Caki2 (cell line): ENCODE measurements around the gene KIF17. TPM values are rescaled to one million over a fixed set of nuclear protein-coding genes. Genes with fewer than 3 reads are reported as not detected.
"Not testable (repeated sequence)": the region's sequence is repeated elsewhere in the genome, so short reads cannot be mapped to it uniquely, and the experiment has no call there.

Source experiments
- DNase-seq: peaks from one replicate; pipeline ENCODE4 v3.0.0-alpha.2; 2015; ENCODE audit warnings: low read depth
- in situ Hi-C: cut with HindIII; loops from 2 replicates; pipeline ENCODE4 v1.10.0; 2016; ENCODE audit warnings: low sequenced_read_pairs, low pct_unique_long_range_greater_than_20kb, mixed read lengths
- total RNA-seq: library from RNA; depleted of rRNA; stranded (reverse); fragments of >200 nt; shearing (Covaris generic); gene quantifications from 2 replicates; pipeline ENCODE4 v1.2.3, GENCODE V29; 2014; ENCODE audit warnings: low replicate concordance

KIF17 gene
- total RNA-seq, 1 experiment from 2014 or later, result 6.4 TPM

- in situ Hi-C loops, result no loop called here
- no peak for DNase-seq
Measured at GRCh38 chr1:20680269-20680668, 37.5 kb downstream of the KIF17 start.

- in situ Hi-C loops, result no loop called here
- DNase-seq, result no peak
Measured at GRCh38 chr1:20678599-20678998, 39.2 kb downstream of the KIF17 start.

GRCh38 chr1:20673626-20674025, 44.2 kb downstream of the KIF17 start:
- DNase-seq, in situ Hi-C loops: not testable (repeated sequence)

- no peak for DNase-seq
- in situ Hi-C loops, result no loop called here
Measured at GRCh38 chr1:20672265-20672632, 45.6 kb downstream of the KIF17 start.

- no peak for DNase-seq
- in situ Hi-C loops, result no loop called here
Measured at GRCh38 chr1:20670936-20671335, 46.9 kb downstream of the KIF17 start.

GRCh38 chr1:20668581-20668980, 49.2 kb downstream of the KIF17 start:
- in situ Hi-C loops, result no loop called here

GRCh38 chr1:20666804-20667203, 51.0 kb downstream of the KIF17 start:
- in situ Hi-C loops, result no loop called here
- peak; percentile 21 for DNase-seq

More at GRCh38 chr1:20668581-20668980, 49.2 kb downstream of the KIF17 start:
- DNase-seq, result no peak

- no peak for DNase-seq
- in situ Hi-C loops, result no loop called here
Measured at GRCh38 chr1:20666146-20666545, 51.7 kb downstream of the KIF17 start.

- no peak for DNase-seq
- in situ Hi-C loops, result no loop called here
Measured at GRCh38 chr1:20665726-20666125, 52.1 kb downstream of the KIF17 start.

- no peak for DNase-seq
- in situ Hi-C loops, result no loop called here
Measured at GRCh38 chr1:20663969-20664715, 53.7 kb downstream of the KIF17 start.

GRCh38 chr1:20663365-20663764, 54.4 kb downstream of the KIF17 start:
- in situ Hi-C loops, result no loop called here

GRCh38 chr1:20662110-20662475, 55.7 kb downstream of the KIF17 start:
- DNase-seq, result no peak
- in situ Hi-C loops, result no loop called here

More at GRCh38 chr1:20663365-20663764, 54.4 kb downstream of the KIF17 start:
- DNase-seq, result no peak

GRCh38 chr1:20661207-20662109, 56.3 kb downstream of the KIF17 start, which contains the start of gene DDOST:
Gene DDOST (minus strand): TSS chr1:20661369. CDS start chr1:20661350, 19 bp downstream.
- peak; percentile 96 for DNase-seq
- in situ Hi-C loops, result no loop called here

GRCh38 chr1:20660847-20661206, 57.0 kb downstream of the KIF17 start:
- DNase-seq, result no peak
- in situ Hi-C loops, result no loop called here

GRCh38 chr1:20660363-20660762, 57.4 kb downstream of the KIF17 start:
- in situ Hi-C loops, result no loop called here
- DNase-seq, result no peak

- in situ Hi-C loops, result no loop called here
- no peak for DNase-seq
Measured at GRCh38 chr1:20658166-20658915, 59.5 kb downstream of the KIF17 start.

- no peak for DNase-seq
- in situ Hi-C loops, result no loop called here
Measured at GRCh38 chr1:20657024-20657423, 60.8 kb downstream of the KIF17 start.

GRCh38 chr1:20654104-20654690, 63.6 kb downstream of the KIF17 start:
- DNase-seq, result no peak
- in situ Hi-C loops, result no loop called here
